GM19351 (cell line): ENCODE measurements around the gene FUT9.

Experiments used
- ATAC-seq: cut with Tn5 transposase; IDR thresholded peaks from one replicate; pipeline ENCODE4 v1.9.1; 2021; ENCODE audit warnings: mild to moderate bottlenecking, moderate library complexity; ENCODE audit not compliant: unreplicated experiment

The FUT9 gene

DNA sequence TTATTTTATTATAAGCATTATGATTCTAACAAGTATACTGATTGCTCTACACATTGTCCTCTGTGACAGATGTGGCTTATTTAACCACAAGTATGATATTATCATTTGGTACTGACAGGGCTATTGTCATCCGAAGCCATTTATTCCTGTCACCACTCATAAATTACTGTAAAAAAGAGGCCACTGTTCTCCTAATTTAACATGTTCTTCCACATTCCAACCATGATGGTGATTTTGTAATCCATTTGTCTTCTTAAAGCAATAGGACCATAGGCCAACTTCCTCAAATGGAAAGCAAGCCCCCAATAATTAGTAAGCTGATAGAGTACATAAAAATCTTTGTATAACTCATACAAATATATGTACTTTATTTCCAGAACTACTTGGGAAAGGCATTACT lies 50.6 kb downstream of the FUT9 start:
- no peak for ATAC-seq

DNA sequence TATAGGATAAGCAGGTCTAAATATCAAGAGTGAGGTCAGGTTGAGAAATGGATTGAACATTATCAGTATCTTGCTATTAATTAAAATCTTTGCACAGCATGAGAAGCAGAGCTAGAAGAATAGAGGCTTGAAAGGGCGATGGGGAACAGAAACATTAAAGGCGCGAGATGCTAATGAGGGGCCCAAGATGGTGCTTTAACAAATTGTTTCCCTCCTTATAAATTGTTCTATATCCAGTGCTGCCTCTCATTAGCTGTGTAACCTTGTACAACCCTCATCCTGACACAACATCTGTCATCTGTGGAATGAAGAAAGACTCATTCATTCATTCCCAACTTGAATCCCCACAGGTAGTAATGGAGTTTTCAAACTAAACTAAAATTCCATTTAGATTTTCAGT lies 57.8 kb downstream of the FUT9 start:
- no peak for ATAC-seq

DNA sequence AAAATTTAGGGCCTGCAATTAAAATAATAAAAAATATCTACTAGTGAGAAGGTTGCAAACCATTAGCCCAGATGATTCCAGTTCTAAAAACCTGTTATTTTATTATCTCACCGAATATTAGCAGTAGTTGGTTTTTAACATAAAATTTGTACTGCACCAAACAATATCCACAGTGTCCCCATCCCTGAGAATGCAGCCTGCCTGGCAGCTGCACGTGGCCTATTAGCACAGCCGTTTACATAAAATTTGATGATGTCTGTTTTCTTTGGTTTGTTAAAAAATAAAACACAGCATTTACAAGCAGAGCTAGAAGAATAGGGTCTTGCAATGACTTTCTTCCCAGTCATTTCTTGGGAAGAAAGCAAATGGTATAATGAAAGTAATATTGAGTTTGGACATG lies 58.2 kb downstream of the FUT9 start:
- no peak for ATAC-seq

DNA sequence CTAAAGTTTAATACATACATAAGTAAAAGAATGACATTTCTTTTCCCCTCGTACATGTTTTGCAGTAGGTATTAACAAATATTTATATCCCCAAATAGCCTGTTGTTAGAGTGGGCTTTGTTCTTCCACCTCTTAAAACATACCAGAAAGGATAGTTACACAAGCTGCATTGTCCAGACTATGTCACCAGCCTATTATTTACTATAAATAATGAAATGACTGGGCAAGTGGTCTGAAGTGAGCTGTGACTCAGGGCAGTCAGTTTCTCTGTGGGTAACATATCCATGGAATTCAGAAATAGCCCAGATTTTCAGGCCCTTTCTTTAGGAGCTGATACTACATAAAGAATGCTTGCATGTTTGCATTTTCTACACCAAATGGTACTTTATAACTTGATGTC lies 60.1 kb downstream of the FUT9 start:
- no peak for ATAC-seq

DNA sequence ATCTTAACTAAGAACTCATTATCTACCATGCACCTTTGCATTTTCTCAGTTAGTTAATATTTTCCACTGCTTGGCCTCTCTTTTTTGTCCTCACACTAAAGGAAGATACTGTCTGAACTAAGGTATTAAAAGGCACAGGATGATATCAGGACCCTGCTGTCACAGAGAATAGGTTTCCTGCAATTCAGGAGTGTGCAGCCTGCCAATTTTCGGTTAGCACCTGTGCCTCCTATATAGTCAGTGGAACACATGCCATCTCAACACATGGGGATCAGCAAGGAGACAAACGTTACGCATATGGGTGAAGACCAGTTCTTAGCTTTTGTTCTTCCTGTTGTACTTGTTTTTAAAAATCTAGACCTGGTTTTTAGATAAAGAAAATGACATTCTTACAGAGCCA lies 71.0 kb downstream of the FUT9 start:
- ATAC-seq: no peak

DNA sequence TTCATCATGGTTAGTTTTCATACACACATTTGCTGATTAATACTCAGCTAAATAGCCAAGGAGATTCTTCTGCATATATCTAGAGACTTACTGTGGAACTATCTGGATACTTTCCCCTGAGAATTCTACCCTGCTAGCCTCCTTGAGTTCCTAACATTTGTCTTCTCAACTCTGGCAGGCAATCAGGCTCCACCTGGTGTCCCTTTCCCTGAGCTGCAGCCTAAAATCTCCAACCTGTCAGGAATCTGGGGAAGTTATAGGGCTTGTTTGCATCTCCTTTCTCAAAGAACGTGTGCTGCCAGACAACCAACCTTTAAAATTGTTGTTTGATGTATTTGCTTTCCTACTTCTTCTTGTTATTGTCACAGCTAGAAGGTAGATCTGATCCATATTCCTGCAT lies 73.4 kb downstream of the FUT9 start:
- no peak for ATAC-seq

DNA sequence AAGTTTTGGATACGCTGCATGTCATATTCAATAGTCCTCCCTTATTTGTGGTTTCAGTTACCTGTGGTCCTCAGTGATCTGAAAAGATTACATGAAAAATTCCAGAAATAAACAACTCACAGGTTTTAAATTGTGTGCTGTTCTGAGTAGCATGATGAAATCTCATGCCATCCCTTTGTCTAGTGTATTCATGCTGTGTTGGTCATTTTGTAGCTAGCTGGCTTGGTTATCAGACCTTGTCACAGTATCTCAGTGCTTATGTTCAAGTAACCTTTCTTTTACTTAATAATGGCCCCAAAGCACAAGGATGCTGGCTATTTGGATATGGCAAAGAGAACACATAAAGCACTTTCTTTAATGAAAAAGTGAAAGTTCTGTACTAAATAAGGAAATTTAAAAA lies 78.3 kb downstream of the FUT9 start:
- ATAC-seq: no peak

DNA sequence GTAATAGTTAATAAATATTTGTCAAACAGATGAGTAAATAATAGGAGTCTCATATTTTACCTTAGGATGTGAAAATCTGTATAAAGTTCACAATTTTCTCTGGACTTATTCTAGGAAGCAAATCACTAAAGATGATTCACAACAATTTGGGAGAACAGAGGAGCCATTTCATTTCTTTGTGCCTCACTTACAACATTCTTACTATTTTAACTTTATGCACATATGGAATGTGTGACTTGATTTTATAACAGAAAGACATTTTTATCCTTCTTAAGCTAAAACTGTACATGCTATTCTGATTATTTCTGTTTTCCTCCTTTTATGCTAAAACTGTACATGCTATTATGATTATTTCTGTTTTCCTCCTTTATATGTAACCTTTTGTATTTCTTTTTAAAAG lies 83.3 kb downstream of the FUT9 start:
- no peak for ATAC-seq

DNA sequence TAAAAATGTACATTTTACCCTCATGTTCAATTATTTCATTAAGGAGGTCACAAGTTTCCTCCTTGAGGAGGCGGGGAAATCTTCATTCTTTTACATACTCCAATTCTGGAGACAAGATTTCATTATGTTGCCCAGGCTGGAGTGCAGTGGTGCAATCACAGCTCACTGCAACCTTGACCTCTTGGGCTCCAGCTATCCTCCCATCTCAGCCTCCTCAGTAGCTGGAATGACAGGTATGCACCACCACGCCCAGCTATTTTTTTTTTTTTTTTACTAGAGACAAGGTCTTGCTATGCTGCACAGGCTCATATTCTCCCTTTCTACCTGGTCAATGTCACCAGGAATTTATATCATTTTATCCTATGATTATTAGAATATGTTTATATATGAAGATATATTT lies 85.8 kb downstream of the FUT9 start:
- ATAC-seq: no peak

DNA sequence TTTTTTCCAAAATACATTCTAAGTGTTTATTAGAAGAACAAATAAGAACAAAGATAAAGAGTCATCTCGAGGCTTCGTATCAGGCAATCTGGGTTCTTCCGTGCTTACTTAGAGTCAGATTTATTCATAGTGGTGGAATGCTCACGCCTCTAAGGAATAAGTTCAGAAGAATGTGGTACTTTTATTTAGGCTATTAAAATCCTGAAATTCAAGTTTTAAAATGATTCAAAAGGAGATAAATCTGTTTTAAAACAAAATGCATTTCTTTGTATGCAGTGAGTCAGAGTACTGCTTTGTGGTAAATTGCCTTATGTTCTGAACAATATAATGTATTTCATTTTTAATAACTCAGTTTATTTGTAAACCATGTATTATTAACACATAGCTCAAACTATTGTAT lies 89.1 kb downstream of the FUT9 start:
- no peak for ATAC-seq

DNA sequence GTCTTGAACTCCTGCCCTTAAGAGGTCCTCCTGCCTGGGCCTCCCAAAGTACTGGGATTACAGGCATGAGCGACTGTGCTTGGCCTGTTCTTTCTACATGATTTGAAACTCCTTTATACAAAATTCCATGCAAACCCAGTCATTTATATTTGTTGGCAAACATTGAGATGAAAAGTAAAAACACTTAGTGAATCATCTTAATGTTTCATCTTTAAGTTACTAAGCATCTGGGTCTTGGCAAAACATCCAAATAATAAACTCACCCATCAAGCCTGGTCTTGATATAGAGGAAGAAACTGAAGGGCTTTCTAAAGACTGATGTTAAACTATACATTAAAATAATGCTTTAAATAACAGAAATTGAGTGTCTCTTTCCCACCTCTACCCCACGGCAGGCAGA lies 95.1 kb downstream of the FUT9 start:
- no peak for ATAC-seq

DNA sequence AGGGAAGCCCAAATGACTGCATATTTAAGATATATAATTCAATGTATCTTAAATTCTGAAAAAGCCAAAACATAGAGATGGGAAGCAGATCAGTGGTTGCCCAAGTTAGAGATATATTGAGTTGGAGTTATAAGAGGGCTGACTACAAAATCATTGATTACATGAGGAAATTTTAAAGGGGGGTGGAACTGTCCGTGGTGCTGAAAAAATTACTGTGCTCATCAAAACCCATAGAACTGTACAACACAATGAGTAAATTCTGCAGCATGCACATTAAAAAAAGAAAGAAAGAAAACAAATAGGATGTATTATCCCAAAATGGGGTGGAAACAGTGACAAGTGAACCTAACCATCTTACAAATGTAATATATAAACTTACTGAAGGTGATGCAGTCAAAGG lies 100.9 kb downstream of the FUT9 start:
- no peak for ATAC-seq

DNA sequence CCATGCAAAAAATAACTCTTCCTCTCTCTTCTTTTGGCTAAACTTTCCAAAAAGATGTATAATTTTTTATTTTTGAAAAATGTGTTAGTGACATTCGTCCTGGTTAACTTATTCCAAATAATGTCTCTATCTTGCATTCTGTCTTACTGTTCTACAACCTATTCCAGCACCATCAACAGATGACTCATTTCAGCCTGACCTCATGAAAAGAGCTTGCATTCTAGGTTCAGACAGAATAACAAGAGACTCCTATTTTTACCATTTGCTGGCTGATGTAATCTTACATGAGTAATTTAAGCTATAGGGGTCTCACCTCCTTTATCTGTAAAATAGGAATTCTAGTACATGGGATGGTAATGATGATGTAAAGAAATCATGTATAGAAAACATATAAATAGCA lies 109.0 kb downstream of the FUT9 start:
- ATAC-seq: no peak

DNA sequence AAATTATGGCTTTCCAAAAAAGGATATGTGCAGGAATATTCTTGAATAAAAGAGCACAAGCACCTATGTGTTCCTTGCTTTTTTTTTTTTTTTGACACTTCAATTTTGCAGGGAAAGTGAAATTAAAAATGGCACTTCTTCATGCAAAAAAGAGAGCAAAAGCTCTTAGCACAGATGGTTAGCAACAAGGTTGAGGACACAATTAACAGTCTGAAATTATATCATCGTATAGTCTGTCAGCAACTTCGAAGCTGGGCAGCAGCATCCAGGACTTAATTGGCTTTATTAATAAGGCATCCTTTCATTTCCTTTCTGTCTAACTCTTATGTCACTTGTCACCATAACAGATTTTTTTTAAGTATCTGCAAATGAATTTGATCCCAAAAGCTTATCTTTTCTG lies 122.6 kb downstream of the FUT9 start:
- ATAC-seq: no peak

DNA sequence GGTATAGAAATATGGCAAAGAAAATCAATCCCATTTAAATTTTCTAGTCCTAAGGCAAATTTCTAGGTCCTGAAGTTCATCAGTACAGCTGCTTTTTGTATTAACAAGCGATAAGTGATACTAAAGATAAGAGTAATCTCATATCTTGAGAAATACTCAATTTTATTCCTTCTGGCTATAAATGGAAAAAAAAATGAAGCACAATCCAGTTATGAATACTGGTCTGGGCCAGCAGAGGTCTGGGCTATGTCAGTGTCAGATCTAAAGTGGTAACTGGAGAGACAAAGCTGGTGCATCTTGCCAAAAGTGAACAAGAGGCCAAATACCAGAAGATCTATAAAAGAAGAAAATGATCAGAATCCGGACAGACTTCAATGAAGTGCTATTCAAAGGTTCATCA lies 126.4 kb downstream of the FUT9 start:
- ATAC-seq: no peak

DNA sequence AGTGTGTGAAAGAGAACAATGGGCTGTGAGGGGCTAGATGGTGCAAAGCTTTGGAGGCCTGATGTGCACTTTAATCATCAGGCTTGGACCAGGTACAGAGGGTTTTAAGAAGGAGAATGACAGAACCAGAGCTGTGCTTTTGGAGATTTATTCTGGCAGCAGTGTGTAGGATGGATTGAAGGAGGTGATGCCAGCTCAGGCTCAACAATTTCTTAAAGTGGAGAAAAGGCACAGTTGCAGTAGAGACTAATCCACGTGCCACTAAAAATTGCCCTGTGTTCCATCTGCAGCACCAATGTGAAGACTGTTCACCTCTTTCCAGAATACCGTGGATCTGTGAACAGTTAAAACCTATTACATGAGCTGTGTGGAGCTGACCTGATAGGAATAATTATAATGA lies 134.7 kb downstream of the FUT9 start:
- no peak for ATAC-seq

DNA sequence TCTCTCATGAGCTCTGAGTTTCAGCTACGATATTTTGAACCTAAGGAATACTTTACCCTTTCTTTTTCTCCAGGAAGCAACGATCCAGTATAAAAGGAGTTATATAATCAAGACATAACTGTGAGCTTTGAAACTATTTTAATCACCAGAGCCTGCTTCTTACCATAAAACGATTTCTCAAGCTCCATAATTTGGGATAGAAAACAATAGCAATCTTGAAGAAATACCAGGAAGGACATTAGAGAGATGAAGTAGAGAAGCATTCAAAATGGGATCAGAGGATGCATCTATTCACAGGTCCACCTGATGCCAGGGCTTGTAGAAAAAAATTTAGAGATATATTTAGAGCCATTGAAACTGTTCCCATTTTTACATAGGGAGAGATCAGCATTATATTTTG lies 135.9 kb downstream of the FUT9 start:
- no peak for ATAC-seq

DNA sequence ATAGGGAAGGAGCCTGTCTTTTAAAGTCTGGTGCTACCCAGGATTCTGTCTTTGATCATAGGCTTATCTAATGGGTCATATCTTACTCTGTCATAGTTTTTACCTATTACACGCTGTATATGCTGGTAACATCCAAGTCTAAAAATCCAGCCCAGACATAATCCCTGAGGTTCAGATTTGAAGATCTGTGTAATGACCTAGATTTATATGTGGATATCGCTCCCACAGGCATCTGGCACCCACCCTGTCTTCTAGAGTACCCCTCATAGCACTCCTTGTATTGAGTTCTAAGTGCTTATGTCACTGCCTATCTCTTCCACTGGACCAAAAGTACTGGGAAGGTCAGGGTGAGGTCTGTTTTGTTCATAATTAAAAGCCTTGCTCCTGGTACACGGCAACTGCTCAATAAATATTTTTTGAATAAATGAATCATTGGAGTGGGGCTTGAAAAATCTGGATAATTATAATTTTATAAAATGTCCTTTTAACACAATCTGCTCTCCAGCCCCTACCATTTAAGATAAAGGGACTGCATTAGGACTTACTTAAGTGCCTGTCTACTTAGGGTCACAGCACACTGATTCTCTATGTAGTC lies 136.4 kb downstream of the FUT9 start:
- ATAC-seq: no peak

DNA sequence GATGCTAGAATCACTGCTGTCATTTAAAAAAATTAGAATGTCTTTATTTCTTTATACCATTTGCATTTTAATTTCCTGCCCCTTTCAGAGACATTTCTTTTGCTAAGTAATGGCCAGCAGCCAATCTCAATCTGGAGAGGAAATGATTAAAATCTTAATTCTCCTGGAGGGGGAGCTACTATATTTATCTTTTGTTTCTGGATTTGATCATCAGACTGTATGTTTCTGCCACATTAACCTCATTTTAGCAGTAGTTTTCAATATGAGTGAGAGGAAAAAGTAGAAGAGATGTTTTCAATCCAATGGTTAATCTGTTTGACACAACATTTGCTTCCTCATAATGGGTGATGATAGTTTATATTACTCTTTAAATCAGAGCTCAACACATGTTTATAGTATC lies 138.0 kb downstream of the FUT9 start:
- ATAC-seq: no peak

DNA sequence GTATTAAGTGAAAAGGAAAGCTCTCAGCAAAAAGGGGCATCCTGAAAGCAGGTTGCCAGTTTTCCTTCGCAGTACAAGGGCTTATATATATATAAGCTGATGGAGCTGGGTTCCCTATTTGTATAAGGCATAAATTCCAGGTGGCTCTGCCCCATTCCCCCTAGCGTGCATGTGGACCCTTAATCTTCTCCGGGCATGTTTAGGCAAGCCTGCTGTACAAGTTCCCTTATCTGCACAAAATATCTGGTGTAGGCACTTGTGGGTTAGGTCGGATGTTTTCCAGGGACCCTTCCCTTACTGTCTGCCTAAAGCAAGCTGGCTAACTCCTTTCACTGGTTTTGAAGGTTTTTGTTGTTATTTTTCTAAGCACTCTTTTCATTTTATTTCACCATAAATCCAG lies 140.7 kb downstream of the FUT9 start:
- ATAC-seq: no peak

DNA sequence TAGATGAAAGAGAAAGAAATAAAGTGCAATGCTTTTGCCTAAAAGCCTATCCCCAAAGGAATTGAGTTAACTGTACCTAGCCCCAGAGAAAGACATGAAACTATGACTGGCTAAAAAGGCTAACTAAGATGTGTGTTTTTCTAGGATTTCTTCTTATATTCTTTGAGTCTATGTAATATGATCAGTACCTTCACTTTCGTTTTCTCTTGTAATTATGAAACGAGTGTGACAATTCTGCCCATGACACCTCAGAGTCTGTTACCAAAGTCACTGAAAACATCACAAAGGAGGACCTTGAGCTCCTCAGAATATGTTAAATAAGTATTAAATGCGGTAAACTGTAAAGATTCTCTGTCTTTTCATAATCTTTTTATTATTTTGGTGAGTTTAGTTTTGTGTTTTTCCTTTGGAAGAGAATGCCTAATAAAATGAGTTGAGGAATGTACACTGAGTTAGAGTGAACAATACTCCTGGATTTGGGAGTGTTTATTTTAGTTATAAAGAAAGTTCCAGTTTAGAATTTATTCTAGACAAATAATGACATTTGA lies 141.3 kb downstream of the FUT9 start:
- ATAC-seq: peak; percentile 96

DNA sequence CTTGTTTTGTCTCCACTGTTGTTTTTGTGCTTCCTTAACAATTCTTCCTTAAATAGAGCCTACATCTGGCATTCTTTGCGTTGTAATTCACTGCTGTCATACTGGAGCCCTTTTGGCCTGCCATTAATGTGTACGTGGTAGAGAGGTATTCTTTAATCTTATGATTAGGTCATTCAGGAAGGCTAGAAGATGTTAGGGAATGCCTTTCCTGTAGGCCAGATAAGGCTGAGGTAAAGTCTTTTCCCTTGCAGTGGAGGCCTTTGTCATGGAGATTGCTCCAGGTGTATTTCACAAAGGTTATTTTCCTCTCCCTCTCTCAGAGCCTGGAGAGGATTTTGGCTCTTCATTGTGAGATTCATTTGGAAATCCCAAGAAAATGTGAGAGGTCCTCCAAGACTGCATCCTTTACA lies 146.9 kb downstream of the FUT9 start:
- no peak for ATAC-seq

DNA sequence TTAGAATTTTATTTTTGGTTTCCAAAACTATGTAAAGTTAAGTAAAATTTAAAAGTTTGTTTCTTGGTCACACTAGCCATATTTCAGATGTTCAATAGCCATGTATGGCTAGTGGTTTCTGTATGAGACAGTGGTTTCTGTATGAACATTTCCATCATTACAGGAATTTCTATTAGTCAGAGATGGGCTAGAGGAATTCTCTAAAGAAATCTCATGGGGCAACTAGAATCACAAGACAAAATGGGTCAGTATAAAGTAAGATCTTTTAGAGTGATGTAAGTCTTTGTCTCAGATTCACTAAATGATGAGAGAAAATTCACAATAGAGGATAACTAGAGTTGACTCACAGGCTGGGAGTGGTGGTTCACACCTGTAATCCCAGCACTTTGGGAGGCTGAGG lies 149.0 kb downstream of the FUT9 start:
- no peak for ATAC-seq
